H1 (cell line): ENCODE results near the gene KDM5A. TPM values are rescaled to one million over a fixed set of nuclear protein-coding genes. Genes with fewer than 3 reads are reported as not detected.

ENCODE experiments used
- ASH2L ChIP-seq: fragments of 200-600, 300-600 bp; sonication (generic); IDR thresholded peaks from one replicate; pipeline ENCODE4 v1.7.1; 2017; ENCODE audit warnings: low read length
- CBX5 ChIP-seq: fragments of 300-800, 300-1000 bp; sonication (generic); IDR thresholded peaks from 2 replicates; pipeline ENCODE4 v1.7.1; 2016; ENCODE audit warnings: antibody characterized with exemption, low read length, low read depth
- CBX8 ChIP-seq: fragments of 300-800, 300-1000 bp; sonication (generic); IDR thresholded peaks from 2 replicates; pipeline ENCODE4 v1.7.1; 2016; ENCODE audit warnings: low read depth, low read length, borderline replicate concordance
- EZH2 ChIP-seq: fragments of 200-600 bp; sonication (generic); IDR thresholded peaks from 2 replicates; pipeline ENCODE4 v1.7.1; 2012; ENCODE audit warnings: low read depth, mild to moderate bottlenecking, moderate library complexity, low read length, inconsistent platforms; ENCODE audit not compliant: severe bottlenecking
- PHF8 ChIP-seq: fragments of 200-600 bp; sonication (generic); conservative IDR thresholded peaks from 2 replicates; pipeline ENCODE4 v1.7.1; 2012; ENCODE audit warnings: low read depth, mild to moderate bottlenecking, inconsistent platforms, low read length, moderate library complexity
- SUZ12 ChIP-seq: fragments of 200-600 bp; sonication (generic); IDR thresholded peaks from 2 replicates; pipeline ENCODE4 v1.6.1; 2012; ENCODE audit warnings: mild to moderate bottlenecking, inconsistent platforms, low read length, moderate library complexity, mixed read lengths
- polyA plus RNA-seq, 7 experiments: library from polyadenylated mRNA; depleted of rRNA in 3 of 7; stranded (reverse) in 5 of 7; unstranded in 2 of 7; fragments of >200 nt in 5 of 7; fragments of 200-250 nt in 2 of 7; gene quantifications; 1 replicate in 5 of 7; 2 replicates in 1 of 7; 4 replicates in 1 of 7; pipeline versions ENCODE4 v1.2.1 to v1.2.3, GENCODE V29; 2011 to 2013; ENCODE audit warnings: missing spikeins in 2 of 7, mixed read lengths in 2 of 7
- total RNA-seq: library from RNA; stranded (reverse); fragmentation: NEBNext Ultra II Directional; extraction: Animal tissue kit (Norgen Biotek cat#: 25700); gene quantifications from 2 replicates; pipeline ENCODE4 v1.2.1, GENCODE V29; 2021

KDM5A gene
- total and polyA plus RNA-seq, 2 of the 8 experiments (the other 6 are each of a cell fraction or from before 2014, with no cell fraction given): 6.3 to 36.9 TPM

GRCh38 chr12:252636-253035 is 136.5 kb downstream of the KDM5A start (continued):
- TF ChIP-seq CBX8 (no peak), CBX5 (no peak), PHF8 (no peak), SUZ12 (no peak), EZH2 (no peak), ASH2L (no peak)
